Measurements from ENCODE around the gene DYNC1H1.

GRCh38 chr14:101916816-101917412, 47.5 kb upstream of the DYNC1H1 start:
- TF ChIP-seq CTCF (IDR thresholded peaks at IDR 0.05; ENCODE audit: insufficient read depth, low read depth, low read length) (no peak), EZH2 (IDR thresholded peaks at IDR 0.05; ENCODE audit: insufficient read depth, low read length) (no peak)

All from astrocyte (in vitro differentiated cells and primary cell).